Nephron (organoid): ENCODE measurements around the gene SNTB2.

Source experiments
- H3K27ac Mint-ChIP-seq, 3 experiments: 2 replicates each; pipeline ENCODE4 v1.8.0; 2020; ENCODE audit warnings: mixed read lengths in 3 of 3, mild to moderate bottlenecking in 2 of 3, moderate library complexity in 1 of 3
- H3K27me3 Mint-ChIP-seq: 2 replicates; pipeline ENCODE4 v1.8.0; 2021; ENCODE audit warnings: low read depth, mild to moderate bottlenecking, moderate library complexity, mixed read lengths
- H3K36me3 Mint-ChIP-seq: 2 replicates; pipeline ENCODE4 v1.8.0; 2020; ENCODE audit warnings: low read depth, mixed read lengths
- H3K4me1 Mint-ChIP-seq: 2 replicates; pipeline ENCODE4 v1.8.0; 2020; ENCODE audit warnings: mixed read lengths
- H3K4me3 Mint-ChIP-seq, 3 experiments: 2 replicates each; pipeline ENCODE4 v1.8.0; 2020; ENCODE audit warnings: mild to moderate bottlenecking in 3 of 3, mixed read lengths in 3 of 3, moderate library complexity in 2 of 3
- H3K9me3 Mint-ChIP-seq: 2 replicates; pipeline ENCODE4 v1.8.0; 2020; ENCODE audit warnings: mixed read lengths
- CTCF ChIP-seq, 3 experiments: fragments of 200-600 bp; sonication (generic); IDR thresholded peaks; one replicate each; pipeline ENCODE4 v1.5.0; 2021; ENCODE audit warnings: antibody characterized with exemption in 3 of 3; ENCODE audit not compliant: unreplicated experiment in 3 of 3

SNTB2 gene

GRCh38 chr16:69204172-69204571 is 17.2 kb downstream of the SNTB2 start:
- Mint-ChIP-seq H3K4me1 (peaks cover 34% of the 10 kb centered on the region), H3K9me3 (no peaks in the 10 kb centered on the region), H3K36me3 (peaks cover 4% of the 10 kb centered on the region), H3K4me3 (no peak overlapping the region), H3K27me3 (no peaks in the 10 kb centered on the region), H3K27ac (peak overlapping the region; percentile 42 to 57 (median 51))
- TF ChIP-seq CTCF (IDR thresholded peaks at IDR 0.05; ENCODE audit: unreplicated experiment in 3 of 3), result no peak

- TF ChIP-seq CTCF (IDR thresholded peaks at IDR 0.05; ENCODE audit: unreplicated experiment in 3 of 3), result no peak
Measured at GRCh38 chr16:69209735-69210134, 22.8 kb downstream of the SNTB2 start.

GRCh38 chr16:69217433-69217832 is 30.5 kb downstream of the SNTB2 start:
- no peaks in the 10 kb centered on the region for H3K27me3 Mint-ChIP-seq
- peaks cover 8% of the 10 kb centered on the region for H3K4me1 Mint-ChIP-seq
- H3K36me3 Mint-ChIP-seq, result no peaks in the 10 kb centered on the region
- H3K4me3 Mint-ChIP-seq, result no peak overlapping the region
- H3K9me3 Mint-ChIP-seq, result no peaks in the 10 kb centered on the region
- no peak for TF ChIP-seq CTCF (IDR thresholded peaks at IDR 0.05; ENCODE audit: unreplicated experiment in 3 of 3)
- H3K27ac Mint-ChIP-seq, result peak overlapping the region in 2 of 3 experiments; percentile 37 to 42

More at GRCh38 chr16:69209735-69210134, 22.8 kb downstream of the SNTB2 start:
- Mint-ChIP-seq H3K4me1 (peaks cover 5% of the 10 kb centered on the region), H3K36me3 (peaks cover 4% of the 10 kb centered on the region), H3K9me3 (no peaks in the 10 kb centered on the region), H3K27me3 (no peaks in the 10 kb centered on the region), H3K4me3 (no peak overlapping the region), H3K27ac (no peak overlapping the region)

GRCh38 chr16:69219279-69219678 is 32.3 kb downstream of the SNTB2 start:
- H3K27me3 Mint-ChIP-seq, result no peaks in the 10 kb centered on the region
- H3K27ac Mint-ChIP-seq, result no peak overlapping the region

GRCh38 chr16:69223882-69224281 is 36.9 kb downstream of the SNTB2 start:
- H3K27ac Mint-ChIP-seq, result no peak overlapping the region
- no peaks in the 10 kb centered on the region for H3K4me1 Mint-ChIP-seq
- no peaks in the 10 kb centered on the region for H3K9me3 Mint-ChIP-seq
- no peak overlapping the region for H3K4me3 Mint-ChIP-seq
- TF ChIP-seq CTCF (IDR thresholded peaks at IDR 0.05; ENCODE audit: unreplicated experiment in 3 of 3), result no peak
- H3K36me3 Mint-ChIP-seq, result no peaks in the 10 kb centered on the region
- no peaks in the 10 kb centered on the region for H3K27me3 Mint-ChIP-seq

More at GRCh38 chr16:69219279-69219678, 32.3 kb downstream of the SNTB2 start:
- TF ChIP-seq CTCF (IDR thresholded peaks at IDR 0.05; ENCODE audit: unreplicated experiment in 3 of 3), result no peak
- peaks cover 8% of the 10 kb centered on the region for H3K4me1 Mint-ChIP-seq
- no peak overlapping the region for H3K4me3 Mint-ChIP-seq
- H3K36me3 Mint-ChIP-seq, result no peaks in the 10 kb centered on the region
- no peaks in the 10 kb centered on the region for H3K9me3 Mint-ChIP-seq

- no peaks in the 10 kb centered on the region for H3K36me3 Mint-ChIP-seq
- H3K27me3 Mint-ChIP-seq, result no peaks in the 10 kb centered on the region
- no peak for TF ChIP-seq CTCF (IDR thresholded peaks at IDR 0.05; ENCODE audit: unreplicated experiment in 3 of 3)
- H3K9me3 Mint-ChIP-seq, result no peaks in the 10 kb centered on the region
- H3K4me1 Mint-ChIP-seq, result no peaks in the 10 kb centered on the region
- no peak overlapping the region for H3K27ac Mint-ChIP-seq
- no peak overlapping the region for H3K4me3 Mint-ChIP-seq
Measured at GRCh38 chr16:69225121-69225520, 38.2 kb downstream of the SNTB2 start.
